Stimulated activated CD4-positive, alpha-beta T cell treated with anti-CD3 and anti-CD28 coated beads, Interleukin-12 subunit alpha, Interleukin-12 subunit beta, amount 100 ng/mL, for 4 hours (primary cell): ENCODE data around the gene SEMA4B.
A peak's percentile ranks its signal among the peaks of the same experiment; 100 is the strongest.
"Not testable (repeated sequence)": the region's sequence is repeated elsewhere in the genome, so short reads cannot be mapped to it uniquely, and the experiment has no call there.

Experiments used
- DNase-seq: peaks from one replicate; pipeline ENCODE4 v3.0.0-alpha.2; 2020

The SEMA4B gene

DNA sequence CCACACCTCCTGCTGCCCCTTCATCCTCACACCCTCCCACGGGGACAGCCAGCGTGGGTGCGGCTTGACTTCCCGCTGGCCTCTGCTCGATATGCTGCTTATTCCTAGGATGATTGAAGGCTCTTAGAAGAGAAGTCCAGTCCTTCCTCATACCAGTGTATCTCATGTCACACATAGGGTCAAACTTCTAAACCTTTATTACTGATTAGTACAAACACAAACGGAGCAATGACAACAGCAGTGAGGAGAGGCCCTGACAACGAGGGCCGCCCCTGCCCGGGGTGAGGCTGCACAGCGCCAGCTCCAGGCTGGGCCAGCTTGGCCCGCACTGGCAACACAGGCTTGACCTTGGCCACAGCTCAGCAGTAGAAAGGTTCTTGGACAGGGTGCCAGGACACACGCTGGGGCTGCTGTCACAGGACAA is 29.0 kb downstream of the SEMA4B start:
- DNase-seq, result no peak

GRCh38 chr15:90230610-90231009 is 29.5 kb downstream of the SEMA4B start:
- DNase-seq, result no peak

GRCh38 chr15:90231028-90232017 is 30.2 kb downstream of the SEMA4B start:
- DNase-seq, result peak; percentile 51

GRCh38 chr15:90232196-90232595 is 31.1 kb downstream of the SEMA4B start:
- DNase-seq, result no peak

GRCh38 chr15:90232941-90233386 is 31.8 kb downstream of the SEMA4B start:
- no peak for DNase-seq

DNA sequence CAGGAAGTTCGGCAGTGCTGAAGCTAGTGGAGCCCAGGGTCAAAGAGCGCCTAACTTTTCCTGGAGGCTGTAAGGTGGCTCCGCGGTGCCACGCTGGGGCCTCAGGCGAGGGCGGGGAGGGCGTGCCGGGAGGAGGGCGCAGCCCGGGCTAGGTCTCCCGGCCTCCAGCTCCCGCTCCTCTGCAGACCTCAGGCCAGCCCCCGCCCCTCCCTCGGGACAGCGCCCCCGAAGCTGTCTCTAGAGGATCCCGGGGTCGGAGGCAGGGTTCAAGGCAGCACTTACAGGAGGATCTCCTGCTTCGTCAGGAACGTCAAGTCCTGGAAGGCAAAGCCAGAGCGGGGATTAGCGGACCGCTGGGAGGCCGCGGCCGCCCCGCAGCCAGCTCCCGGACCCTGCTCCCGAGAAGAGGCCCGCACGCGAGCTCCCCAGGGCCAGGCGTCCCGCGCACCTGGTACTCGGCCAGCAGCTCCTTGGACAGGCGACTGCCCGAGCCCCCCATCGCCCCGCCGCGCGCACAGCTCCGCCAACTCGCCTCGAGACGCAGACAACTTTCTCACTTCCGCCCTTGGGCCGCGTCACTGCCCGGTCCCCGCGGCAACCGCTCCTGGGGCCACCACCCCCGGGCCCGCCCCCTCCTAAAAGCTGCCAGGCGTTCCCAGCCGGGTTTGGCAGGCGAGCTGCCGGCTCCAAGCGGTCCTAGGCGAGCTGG is 32.4 kb downstream of the SEMA4B start, which contains the start of gene CIB1:
Gene CIB1 (minus strand): TSS at position 555 of the 709 bp plus-strand sequence. CDS start 56 bp downstream, at position 499.
- DNase-seq, result peak; percentile 95

DNA sequence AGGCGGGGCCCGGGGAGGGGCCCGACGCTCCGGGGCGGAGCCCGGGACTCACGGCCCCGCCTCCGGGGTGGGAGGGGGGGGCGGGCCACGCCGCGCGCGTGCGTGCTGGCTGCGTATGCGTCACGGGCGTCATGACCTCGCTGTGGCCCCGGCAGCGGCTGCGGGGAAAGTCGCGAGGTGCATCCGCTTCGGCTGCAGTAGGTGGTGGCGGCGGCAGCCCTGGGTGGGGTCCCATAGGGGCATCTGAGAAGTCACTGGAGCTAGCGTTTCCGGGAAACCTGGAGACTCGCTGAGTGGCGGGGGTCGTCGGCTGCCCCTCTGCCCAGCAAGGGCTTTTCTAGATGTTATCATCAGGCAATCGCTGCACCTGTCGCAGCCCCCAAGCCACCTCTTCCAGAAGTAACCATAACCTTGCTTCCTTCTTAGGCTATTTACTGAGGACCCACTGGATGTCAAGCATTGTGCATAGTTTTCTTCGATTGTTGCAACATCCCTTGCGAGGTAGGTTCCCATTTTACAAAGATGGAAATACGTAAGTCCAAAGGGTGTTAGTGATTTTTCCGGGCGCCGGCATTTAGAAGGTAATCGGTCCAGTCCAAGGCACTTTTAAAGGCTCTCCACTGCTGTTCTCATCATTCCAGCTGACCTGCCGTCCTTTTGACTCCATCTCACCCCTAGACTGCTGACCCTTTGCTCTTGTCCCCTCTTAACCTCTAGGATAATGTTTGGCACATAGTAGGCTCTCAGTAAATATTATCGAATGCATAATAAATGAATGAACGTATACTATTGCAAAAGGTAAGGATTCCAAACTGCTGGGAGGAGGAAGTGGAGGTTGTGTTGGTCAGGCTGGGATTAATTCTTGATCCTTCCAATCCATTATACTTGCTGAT is 33.2 kb downstream of the SEMA4B start, which contains the start of gene GDPGP1:
Gene GDPGP1 (plus strand): TSS at position 114 of the 893 bp plus-strand sequence. CDS start 6,700 bp downstream, outside the sequence.
- no peak for DNase-seq

DNA sequence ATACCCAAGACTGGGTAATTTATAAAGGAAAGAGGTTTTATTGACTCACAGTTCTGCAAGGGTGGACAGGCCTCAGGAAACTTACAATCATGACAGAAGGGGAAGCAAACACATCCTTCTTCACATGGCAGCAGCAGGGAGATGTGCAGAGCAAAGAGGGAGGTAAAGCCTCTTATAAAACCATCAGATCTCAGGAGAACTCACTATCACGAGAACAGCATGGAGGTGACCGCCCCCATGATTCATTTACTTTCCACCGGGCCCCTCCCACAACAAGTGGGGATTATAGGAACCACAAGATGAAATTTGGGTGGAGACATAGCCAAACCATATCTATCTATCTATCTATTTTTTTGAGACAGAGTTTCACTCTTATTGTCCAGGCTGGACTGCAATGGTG is 38.2 kb downstream of the SEMA4B start:
- no peak for DNase-seq

- DNase-seq, result no peak
Measured at GRCh38 chr15:90240856-90241255, 39.7 kb downstream of the SEMA4B start.

GRCh38 chr15:90241343-90242192 is 40.4 kb downstream of the SEMA4B start:
- no peak for DNase-seq

DNA sequence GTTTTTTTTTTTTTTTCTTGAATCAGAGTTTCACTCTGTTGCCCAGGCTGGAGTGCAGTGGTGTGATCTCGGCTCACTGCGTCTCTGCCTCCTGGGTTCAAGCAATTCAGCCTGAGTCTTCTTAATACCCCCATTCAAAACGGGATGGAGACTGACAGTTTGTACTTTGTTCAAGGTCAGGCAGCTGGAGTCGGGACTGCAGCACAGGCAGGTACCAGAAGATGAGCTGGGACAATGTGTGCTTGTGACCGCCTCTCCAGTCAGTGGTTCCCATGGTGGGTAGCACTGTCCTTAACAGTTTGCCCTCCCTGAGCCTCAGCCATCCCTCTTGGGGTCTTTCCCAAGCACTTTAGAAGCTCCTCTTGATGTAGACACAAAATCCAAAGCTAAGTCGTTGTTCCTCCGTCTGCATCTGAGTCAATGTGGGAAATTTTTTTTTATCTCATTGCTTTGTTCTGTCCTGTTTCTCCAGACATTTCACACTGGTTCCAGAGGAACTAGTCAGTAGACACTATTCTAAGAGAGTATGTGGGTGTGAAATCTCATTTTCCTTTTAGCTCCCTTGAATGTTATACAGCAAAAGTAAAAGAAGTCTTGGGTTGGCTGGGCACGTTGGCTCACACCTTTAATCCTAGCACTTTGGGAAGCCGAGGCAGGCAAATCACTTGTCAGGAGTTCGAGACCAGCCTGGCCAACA is 43.0 kb downstream of the SEMA4B start:
- DNase-seq, result no peak

DNA sequence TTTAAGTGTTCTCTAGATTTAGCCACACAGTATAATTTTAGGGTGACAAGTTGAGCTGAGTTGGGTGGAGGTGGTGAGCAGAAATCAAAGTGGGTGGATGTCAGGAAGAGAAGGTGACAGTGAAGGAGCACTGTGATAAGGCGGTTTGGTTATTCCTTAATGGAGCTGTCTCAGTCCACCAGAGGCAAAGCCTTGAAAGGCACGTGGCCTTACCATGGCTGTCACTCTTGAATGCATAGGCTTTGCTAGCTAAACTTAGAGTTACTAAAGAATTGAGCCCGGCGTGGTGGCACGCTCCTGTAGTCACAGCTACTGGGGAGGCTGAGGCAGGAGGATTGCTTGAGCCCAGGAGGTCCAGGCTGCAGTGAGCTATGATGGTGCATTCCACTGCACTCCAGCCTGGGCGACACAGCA is 47.7 kb downstream of the SEMA4B start:
- no peak for DNase-seq

GRCh38 chr15:90249203-90249863 is 48.2 kb downstream of the SEMA4B start, which contains the start of gene TTLL13:
TSS of gene TTLL13 (plus strand) at chr15:90249556. CDS start at chr15:90250631, 1,075 bp downstream.
- peak; percentile 84 for DNase-seq

DNA sequence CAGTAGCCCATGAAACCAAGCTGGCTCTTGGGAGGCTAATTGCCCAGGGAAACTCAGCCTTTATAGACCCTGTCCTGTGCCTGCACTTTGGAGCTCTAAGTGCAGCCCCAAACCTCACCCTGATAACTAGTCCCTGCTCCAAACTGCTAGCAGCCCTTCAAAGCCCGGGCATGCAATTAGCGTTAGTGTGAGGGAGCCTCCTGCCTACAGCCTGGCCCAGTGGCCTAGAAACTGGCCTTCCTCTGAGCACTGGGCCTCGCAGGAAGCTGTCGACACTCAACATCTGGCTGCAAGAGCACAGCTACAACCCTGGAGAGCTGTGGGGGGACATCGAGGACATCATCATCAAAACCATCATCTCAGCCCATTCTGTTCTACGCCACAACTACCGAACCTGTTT is 56.6 kb downstream of the SEMA4B start:
- no peak for DNase-seq

- DNase-seq, result no peak
Measured at GRCh38 chr15:90259524-90259923, 58.4 kb downstream of the SEMA4B start.

DNA sequence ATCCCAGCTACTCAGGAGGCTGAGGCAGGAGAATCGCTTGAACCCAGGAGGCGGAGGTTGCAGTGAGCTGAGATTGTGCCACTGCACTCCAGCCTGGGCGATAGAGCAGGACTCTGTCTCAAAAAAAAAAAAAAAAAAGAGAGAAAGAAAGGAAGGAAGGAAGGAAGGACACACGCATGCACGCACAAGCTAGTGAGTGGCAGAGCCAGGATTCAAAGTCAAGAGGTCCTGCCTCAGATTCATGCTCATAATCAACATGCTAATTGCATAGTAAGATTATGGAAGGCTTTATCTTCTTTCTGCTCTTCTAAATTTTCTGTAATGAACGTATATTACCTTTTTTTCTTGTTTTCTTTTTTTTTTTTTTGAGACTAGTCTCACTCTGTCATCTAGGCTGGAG is 59.6 kb downstream of the SEMA4B start:
- not testable (repeated sequence) for DNase-seq

- no peak for DNase-seq
Measured at GRCh38 chr15:90261811-90262210, 60.7 kb downstream of the SEMA4B start.

- DNase-seq, result no peak
Measured at GRCh38 chr15:90262426-90262825, 61.3 kb downstream of the SEMA4B start.

DNA sequence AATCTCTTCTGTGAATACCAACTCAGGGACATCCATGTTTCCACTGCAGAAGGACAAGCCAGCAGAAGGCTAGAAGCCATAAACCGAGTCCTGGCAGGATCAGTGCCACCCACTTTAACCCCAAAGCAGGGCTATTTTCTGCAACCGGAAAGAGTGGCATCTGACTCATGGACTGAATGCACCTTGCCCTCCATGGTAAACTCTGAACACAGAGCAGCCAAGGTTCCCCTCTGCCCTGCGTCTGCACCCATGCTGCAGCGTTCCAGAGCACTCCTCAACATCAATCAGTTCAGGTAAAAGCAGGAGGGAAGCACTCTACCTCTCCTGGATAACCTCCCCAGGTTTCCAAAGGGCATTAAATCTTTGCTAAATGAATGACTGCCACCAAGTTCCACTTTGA is 63.5 kb downstream of the SEMA4B start:
- DNase-seq, result no peak
